GM23338 (cell line): ENCODE results near the gene CD302. TPM values are rescaled to one million over a fixed set of nuclear protein-coding genes. Genes with fewer than 3 reads are reported as not detected.

ENCODE experiments used
- ATAC-seq: fragments of 200-7000 bp; cut with Tn5 transposase; 3 replicates; pipeline ENCODE4 v1.9.1; 2020
- DNase-seq: peaks from one replicate; pipeline ENCODE4 v3.0.0-alpha.2; 2015; ENCODE audit warnings: low spot score
- H2AFZ ChIP-seq: fragments of 200-600 bp; sonication (generic); 2 replicates; pipeline ENCODE4 v1.8.0; 2016; ENCODE audit warnings: antibody characterized with exemption, mild to moderate bottlenecking, moderate library complexity
- H3F3A ChIP-seq: fragments of 200-600 bp; sonication (generic); replicated peaks from 2 replicates; pipeline ENCODE4 v1.8.0; 2017; ENCODE audit warnings: antibody characterized with exemption, mixed run types, low read depth
- H3K27ac ChIP-seq: fragments of 200-600 bp; sonication (generic); 2 replicates; pipeline ENCODE4 v1.6.1; 2016; ENCODE audit warnings: low read depth
- H3K27me3 ChIP-seq: fragments of 200-600 bp; sonication (generic); 2 replicates; pipeline ENCODE4 v1.8.0; 2016; ENCODE audit warnings: mild to moderate bottlenecking, mixed run types, moderate library complexity; ENCODE audit not compliant: insufficient read depth
- H3K36me3 ChIP-seq: fragments of 200-600 bp; sonication (generic); 2 replicates; pipeline ENCODE4 v1.8.0; 2016; ENCODE audit warnings: mild to moderate bottlenecking; ENCODE audit not compliant: insufficient read depth
- H3K4me1 ChIP-seq: fragments of 200-600 bp; sonication (generic); 2 replicates; pipeline ENCODE4 v1.8.0; 2016; ENCODE audit warnings: mild to moderate bottlenecking, moderate library complexity; ENCODE audit not compliant: insufficient read depth
- H3K4me2 ChIP-seq: fragments of 200-600 bp; sonication (generic); 2 replicates; pipeline ENCODE4 v1.7.1; 2017; ENCODE audit warnings: mixed run types
- H3K4me3 ChIP-seq: fragments of 200-600 bp; sonication (generic); 2 replicates; pipeline ENCODE4 v1.6.1; 2016; ENCODE audit warnings: mixed run types
- H3K79me2 ChIP-seq: fragments of 200-600 bp; sonication (generic); replicated peaks from 2 replicates; pipeline ENCODE4 v1.8.0; 2017; ENCODE audit warnings: mild to moderate bottlenecking; ENCODE audit not compliant: insufficient read depth
- H3K9me2 ChIP-seq: fragments of 200-600 bp; sonication (generic); 2 replicates; pipeline ENCODE4 v1.8.0; 2017; ENCODE audit not compliant: insufficient read depth
- H4K20me1 ChIP-seq: fragments of 200-600 bp; sonication (generic); replicated peaks from 2 replicates; pipeline ENCODE4 v1.8.0; 2017; ENCODE audit warnings: mild to moderate bottlenecking; ENCODE audit not compliant: insufficient read depth
- H3K27ac Mint-ChIP-seq: 2 replicates; pipeline ENCODE4 v1.8.0; 2020; ENCODE audit warnings: inconsistent platforms, mild to moderate bottlenecking, moderate library complexity, mixed read lengths
- H3K27me3 Mint-ChIP-seq: 3 replicates; pipeline ENCODE4 v1.8.0; 2022; ENCODE audit warnings: low read depth, mild to moderate bottlenecking, moderate library complexity, mixed read lengths, inconsistent platforms; ENCODE audit not compliant: insufficient read depth, poor library complexity
- H3K36me3 Mint-ChIP-seq: 3 replicates; pipeline ENCODE4 v1.8.0; 2021; ENCODE audit warnings: low read depth, mild to moderate bottlenecking, inconsistent platforms, moderate library complexity, mixed read lengths
- H3K4me1 Mint-ChIP-seq: 3 replicates; pipeline ENCODE4 v1.8.0; 2020; ENCODE audit warnings: mild to moderate bottlenecking, inconsistent platforms, mixed read lengths
- H3K4me3 Mint-ChIP-seq: 3 replicates; pipeline ENCODE4 v1.8.0; 2021; ENCODE audit warnings: moderate library complexity, mild to moderate bottlenecking, inconsistent platforms, mixed read lengths
- H3K9me3 Mint-ChIP-seq: 3 replicates; pipeline ENCODE4 v1.8.0; 2020; ENCODE audit warnings: moderate library complexity, mild to moderate bottlenecking, inconsistent platforms, mixed read lengths
- CREB1 ChIP-seq: fragments of 250-450 bp; sonication (Bioruptor Pico); IDR thresholded peaks from 2 replicates; pipeline ENCODE4 v1.5.0; 2020; ENCODE audit warnings: low read depth, mild to moderate bottlenecking, moderate library complexity
- EZH2 ChIP-seq: fragments of 200-600 bp; sonication (generic); IDR thresholded peaks from one replicate; pipeline ENCODE4 v1.8.0; 2017; ENCODE audit warnings: antibody characterized with exemption, mild to moderate bottlenecking, low read depth; ENCODE audit not compliant: unreplicated experiment
- EZH2phosphoT487 ChIP-seq: fragments of 200-600 bp; sonication (generic); IDR thresholded peaks from one replicate; pipeline ENCODE4 v1.8.1; 2018; ENCODE audit warnings: antibody characterized with exemption; ENCODE audit not compliant: unreplicated experiment
- JUNB ChIP-seq: IDR thresholded peaks from one replicate; pipeline ENCODE4 v1.6.1; 2016; ENCODE audit warnings: antibody characterized with exemption; ENCODE audit not compliant: unreplicated experiment
- NANOG ChIP-seq: IDR thresholded peaks from 2 replicates; pipeline ENCODE4 v1.6.1; 2016; ENCODE audit warnings: antibody characterized with exemption, borderline replicate concordance
- POLR2AphosphoS5 ChIP-seq: IDR thresholded peaks from 2 replicates; pipeline ENCODE4 v1.6.1; 2016; ENCODE audit warnings: antibody characterized with exemption, low read depth
- STAT1 ChIP-seq: IDR thresholded peaks from one replicate; pipeline ENCODE4 v1.6.1; 2016; ENCODE audit warnings: antibody characterized with exemption; ENCODE audit not compliant: unreplicated experiment
- ZNF114 ChIP-seq: fragments of 250-450 bp; sonication (Bioruptor Pico); IDR thresholded peaks from 2 replicates; pipeline ENCODE4 v1.5.0; 2020; ENCODE audit warnings: mild to moderate bottlenecking, moderate library complexity
- ZNF331 ChIP-seq: fragments of 250-450 bp; sonication (Bioruptor Pico); IDR thresholded peaks from 2 replicates; pipeline ENCODE4 v1.5.0; 2020; ENCODE audit warnings: low read depth, mild to moderate bottlenecking, moderate library complexity
- polyA plus RNA-seq: library from polyadenylated mRNA; unstranded; fragments of >200 nt; fragmentation: Nextera tagmentation; extraction: Ambion mirVana; gene quantifications from 2 replicates; pipeline ENCODE4 v1.2.1, GENCODE V29; 2016
- total RNA-seq: library from RNA; depleted of rRNA; stranded (reverse); fragments of >200 nt; shearing (Covaris generic); gene quantifications from 2 replicates; pipeline ENCODE4 v1.2.3, GENCODE V29; 2014
- TF ChIP-seq, protein P1 (sequence below): IDR thresholded peaks from 2 replicates; pipeline ENCODE4 v1.6.1; 2016; ENCODE audit warnings: antibody characterized with exemption
- TF ChIP-seq, protein P2 (sequence below): IDR thresholded peaks from one replicate; pipeline ENCODE4 v1.6.1; 2018; ENCODE audit warnings: antibody characterized with exemption; ENCODE audit not compliant: unreplicated experiment
- TF ChIP-seq, protein P3 (sequence below), 2 experiments: fragments of 200-600 bp in 1 of 2; sonication (generic) in 1 of 2; conservative IDR thresholded peaks; 2 replicates each; pipeline versions ENCODE4 v1.5.1 to v1.6.1; 2016 to 2017; ENCODE audit warnings: antibody characterized with exemption in 2 of 2, low read depth in 2 of 2, mild to moderate bottlenecking in 2 of 2, moderate library complexity in 1 of 2
- TF ChIP-seq, protein P4 (sequence below): fragments of 250-450 bp; sonication (Bioruptor Pico); IDR thresholded peaks from 2 replicates; pipeline ENCODE4 v1.5.0; 2020; ENCODE audit warnings: mild to moderate bottlenecking, moderate library complexity

The CD302 gene
- total and polyA plus RNA-seq, 2 experiments from 2014 or later, result 1.6 to 1.9 TPM

GRCh38 chr2:159736048-159736447 is 62.0 kb downstream of the CD302 start:
- Histone ChIP-seq H3K27me3 (no peaks in the 10 kb centered on the region), H3F3A (no peaks in the 10 kb centered on the region), H3K4me3 (no peak overlapping the region), H3K27ac (peak overlapping the region; percentile 14; the same call in 1 of the 2 replicates), H4K20me1 (peaks cover 39% of the 10 kb centered on the region), H3K79me2 (peaks cover 99% of the 10 kb centered on the region), H3K36me3 (peaks cover 29% of the 10 kb centered on the region; the same call in 1 of the 2 replicates), H3K4me1 (no peaks in the 10 kb centered on the region), H3K4me2 (no peak overlapping the region), H2AFZ (no peak overlapping the region), H3K9me2 (no peaks in the 10 kb centered on the region)
- H3K27me3 Mint-ChIP-seq, result peaks cover 3% of the 10 kb centered on the region
- no peaks in the 10 kb centered on the region for H3K9me3 Mint-ChIP-seq
- DNase-seq (no peak), ATAC-seq (no peak)
- no peak overlapping the region for H3K4me3 Mint-ChIP-seq
- TF ChIP-seq NANOG, result no peak
- TF ChIP-seq CREB1 (CRISPR knock-in tag), result no peak
- TF ChIP-seq, protein P1, sequence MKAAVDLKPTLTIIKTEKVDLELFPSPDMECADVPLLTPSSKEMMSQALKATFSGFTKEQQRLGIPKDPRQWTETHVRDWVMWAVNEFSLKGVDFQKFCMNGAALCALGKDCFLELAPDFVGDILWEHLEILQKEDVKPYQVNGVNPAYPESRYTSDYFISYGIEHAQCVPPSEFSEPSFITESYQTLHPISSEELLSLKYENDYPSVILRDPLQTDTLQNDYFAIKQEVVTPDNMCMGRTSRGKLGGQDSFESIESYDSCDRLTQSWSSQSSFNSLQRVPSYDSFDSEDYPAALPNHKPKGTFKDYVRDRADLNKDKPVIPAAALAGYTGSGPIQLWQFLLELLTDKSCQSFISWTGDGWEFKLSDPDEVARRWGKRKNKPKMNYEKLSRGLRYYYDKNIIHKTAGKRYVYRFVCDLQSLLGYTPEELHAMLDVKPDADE, result no peak
- no peak for TF ChIP-seq EZH2phosphoT487
- no peak for TF ChIP-seq ZNF331 (CRISPR knock-in tag)
- TF ChIP-seq, protein P2, sequence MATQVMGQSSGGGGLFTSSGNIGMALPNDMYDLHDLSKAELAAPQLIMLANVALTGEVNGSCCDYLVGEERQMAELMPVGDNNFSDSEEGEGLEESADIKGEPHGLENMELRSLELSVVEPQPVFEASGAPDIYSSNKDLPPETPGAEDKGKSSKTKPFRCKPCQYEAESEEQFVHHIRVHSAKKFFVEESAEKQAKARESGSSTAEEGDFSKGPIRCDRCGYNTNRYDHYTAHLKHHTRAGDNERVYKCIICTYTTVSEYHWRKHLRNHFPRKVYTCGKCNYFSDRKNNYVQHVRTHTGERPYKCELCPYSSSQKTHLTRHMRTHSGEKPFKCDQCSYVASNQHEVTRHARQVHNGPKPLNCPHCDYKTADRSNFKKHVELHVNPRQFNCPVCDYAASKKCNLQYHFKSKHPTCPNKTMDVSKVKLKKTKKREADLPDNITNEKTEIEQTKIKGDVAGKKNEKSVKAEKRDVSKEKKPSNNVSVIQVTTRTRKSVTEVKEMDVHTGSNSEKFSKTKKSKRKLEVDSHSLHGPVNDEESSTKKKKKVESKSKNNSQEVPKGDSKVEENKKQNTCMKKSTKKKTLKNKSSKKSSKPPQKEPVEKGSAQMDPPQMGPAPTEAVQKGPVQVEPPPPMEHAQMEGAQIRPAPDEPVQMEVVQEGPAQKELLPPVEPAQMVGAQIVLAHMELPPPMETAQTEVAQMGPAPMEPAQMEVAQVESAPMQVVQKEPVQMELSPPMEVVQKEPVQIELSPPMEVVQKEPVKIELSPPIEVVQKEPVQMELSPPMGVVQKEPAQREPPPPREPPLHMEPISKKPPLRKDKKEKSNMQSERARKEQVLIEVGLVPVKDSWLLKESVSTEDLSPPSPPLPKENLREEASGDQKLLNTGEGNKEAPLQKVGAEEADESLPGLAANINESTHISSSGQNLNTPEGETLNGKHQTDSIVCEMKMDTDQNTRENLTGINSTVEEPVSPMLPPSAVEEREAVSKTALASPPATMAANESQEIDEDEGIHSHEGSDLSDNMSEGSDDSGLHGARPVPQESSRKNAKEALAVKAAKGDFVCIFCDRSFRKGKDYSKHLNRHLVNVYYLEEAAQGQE, result no peak
- no peak for TF ChIP-seq ZNF114
- no peak for TF ChIP-seq EZH2
- no peak for TF ChIP-seq POLR2AphosphoS5
- TF ChIP-seq JUNB, result no peak
- TF ChIP-seq, protein P3, sequence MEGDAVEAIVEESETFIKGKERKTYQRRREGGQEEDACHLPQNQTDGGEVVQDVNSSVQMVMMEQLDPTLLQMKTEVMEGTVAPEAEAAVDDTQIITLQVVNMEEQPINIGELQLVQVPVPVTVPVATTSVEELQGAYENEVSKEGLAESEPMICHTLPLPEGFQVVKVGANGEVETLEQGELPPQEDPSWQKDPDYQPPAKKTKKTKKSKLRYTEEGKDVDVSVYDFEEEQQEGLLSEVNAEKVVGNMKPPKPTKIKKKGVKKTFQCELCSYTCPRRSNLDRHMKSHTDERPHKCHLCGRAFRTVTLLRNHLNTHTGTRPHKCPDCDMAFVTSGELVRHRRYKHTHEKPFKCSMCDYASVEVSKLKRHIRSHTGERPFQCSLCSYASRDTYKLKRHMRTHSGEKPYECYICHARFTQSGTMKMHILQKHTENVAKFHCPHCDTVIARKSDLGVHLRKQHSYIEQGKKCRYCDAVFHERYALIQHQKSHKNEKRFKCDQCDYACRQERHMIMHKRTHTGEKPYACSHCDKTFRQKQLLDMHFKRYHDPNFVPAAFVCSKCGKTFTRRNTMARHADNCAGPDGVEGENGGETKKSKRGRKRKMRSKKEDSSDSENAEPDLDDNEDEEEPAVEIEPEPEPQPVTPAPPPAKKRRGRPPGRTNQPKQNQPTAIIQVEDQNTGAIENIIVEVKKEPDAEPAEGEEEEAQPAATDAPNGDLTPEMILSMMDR (conservative IDR thresholded peaks at IDR 0.05; ENCODE audit: low read depth in 2 of 2), result no peak
- TF ChIP-seq, protein P4, sequence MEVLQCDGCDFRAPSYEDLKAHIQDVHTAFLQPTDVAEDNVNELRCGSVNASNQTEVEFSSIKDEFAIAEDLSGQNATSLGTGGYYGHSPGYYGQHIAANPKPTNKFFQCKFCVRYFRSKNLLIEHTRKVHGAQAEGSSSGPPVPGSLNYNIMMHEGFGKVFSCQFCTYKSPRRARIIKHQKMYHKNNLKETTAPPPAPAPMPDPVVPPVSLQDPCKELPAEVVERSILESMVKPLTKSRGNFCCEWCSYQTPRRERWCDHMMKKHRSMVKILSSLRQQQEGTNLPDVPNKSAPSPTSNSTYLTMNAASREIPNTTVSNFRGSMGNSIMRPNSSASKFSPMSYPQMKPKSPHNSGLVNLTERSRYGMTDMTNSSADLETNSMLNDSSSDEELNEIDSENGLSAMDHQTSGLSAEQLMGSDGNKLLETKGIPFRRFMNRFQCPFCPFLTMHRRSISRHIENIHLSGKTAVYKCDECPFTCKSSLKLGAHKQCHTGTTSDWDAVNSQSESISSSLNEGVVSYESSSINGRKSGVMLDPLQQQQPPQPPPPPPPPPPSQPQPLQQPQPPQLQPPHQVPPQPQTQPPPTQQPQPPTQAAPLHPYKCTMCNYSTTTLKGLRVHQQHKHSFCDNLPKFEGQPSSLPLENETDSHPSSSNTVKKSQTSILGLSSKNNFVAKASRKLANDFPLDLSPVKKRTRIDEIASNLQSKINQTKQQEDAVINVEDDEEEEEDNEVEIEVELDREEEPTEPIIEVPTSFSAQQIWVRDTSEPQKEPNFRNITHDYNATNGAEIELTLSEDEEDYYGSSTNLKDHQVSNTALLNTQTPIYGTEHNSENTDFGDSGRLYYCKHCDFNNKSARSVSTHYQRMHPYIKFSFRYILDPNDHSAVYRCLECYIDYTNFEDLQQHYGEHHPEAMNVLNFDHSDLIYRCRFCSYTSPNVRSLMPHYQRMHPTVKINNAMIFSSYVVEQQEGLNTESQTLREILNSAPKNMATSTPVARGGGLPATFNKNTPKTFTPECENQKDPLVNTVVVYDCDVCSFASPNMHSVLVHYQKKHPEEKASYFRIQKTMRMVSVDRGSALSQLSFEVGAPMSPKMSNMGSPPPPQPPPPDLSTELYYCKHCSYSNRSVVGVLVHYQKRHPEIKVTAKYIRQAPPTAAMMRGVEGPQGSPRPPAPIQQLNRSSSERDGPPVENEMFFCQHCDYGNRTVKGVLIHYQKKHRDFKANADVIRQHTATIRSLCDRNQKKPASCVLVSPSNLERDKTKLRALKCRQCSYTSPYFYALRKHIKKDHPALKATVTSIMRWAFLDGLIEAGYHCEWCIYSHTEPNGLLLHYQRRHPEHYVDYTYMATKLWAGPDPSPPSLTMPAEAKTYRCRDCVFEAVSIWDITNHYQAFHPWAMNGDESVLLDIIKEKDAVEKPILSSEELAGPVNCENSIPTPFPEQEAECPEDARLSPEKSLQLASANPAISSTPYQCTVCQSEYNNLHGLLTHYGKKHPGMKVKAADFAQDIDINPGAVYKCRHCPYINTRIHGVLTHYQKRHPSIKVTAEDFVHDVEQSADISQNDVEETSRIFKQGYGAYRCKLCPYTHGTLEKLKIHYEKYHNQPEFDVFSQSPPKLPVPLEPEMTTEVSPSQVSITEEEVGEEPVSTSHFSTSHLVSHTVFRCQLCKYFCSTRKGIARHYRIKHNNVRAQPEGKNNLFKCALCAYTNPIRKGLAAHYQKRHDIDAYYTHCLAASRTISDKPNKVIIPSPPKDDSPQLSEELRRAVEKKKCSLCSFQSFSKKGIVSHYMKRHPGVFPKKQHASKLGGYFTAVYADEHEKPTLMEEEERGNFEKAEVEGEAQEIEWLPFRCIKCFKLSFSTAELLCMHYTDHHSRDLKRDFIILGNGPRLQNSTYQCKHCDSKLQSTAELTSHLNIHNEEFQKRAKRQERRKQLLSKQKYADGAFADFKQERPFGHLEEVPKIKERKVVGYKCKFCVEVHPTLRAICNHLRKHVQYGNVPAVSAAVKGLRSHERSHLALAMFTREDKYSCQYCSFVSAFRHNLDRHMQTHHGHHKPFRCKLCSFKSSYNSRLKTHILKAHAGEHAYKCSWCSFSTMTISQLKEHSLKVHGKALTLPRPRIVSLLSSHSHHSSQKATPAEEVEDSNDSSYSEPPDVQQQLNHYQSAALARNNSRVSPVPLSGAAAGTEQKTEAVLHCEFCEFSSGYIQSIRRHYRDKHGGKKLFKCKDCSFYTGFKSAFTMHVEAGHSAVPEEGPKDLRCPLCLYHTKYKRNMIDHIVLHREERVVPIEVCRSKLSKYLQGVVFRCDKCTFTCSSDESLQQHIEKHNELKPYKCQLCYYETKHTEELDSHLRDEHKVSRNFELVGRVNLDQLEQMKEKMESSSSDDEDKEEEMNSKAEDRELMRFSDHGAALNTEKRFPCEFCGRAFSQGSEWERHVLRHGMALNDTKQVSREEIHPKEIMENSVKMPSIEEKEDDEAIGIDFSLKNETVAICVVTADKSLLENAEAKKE (CRISPR knock-in tag), result no peak
- TF ChIP-seq STAT1, result no peak
- peaks cover 68% of the 10 kb centered on the region for H3K36me3 Mint-ChIP-seq
- peak overlapping the region; percentile 86 for H3K27ac Mint-ChIP-seq
- H3K4me1 Mint-ChIP-seq, result no peaks in the 10 kb centered on the region
